LNCaP clone FGC (cell line): Measurements from ENCODE around the gene RPL7A.

Experiments
- DNase-seq: peaks from one replicate; pipeline ENCODE4 v3.0.0-alpha.2; 2011; ENCODE audit warnings: low read depth
- H3K4me3 ChIP-seq: 2 replicates; pipeline ENCODE4 v1.5.1; 2011; ENCODE audit warnings: mild to moderate bottlenecking, low read depth, low read length, control low read depth
- CTCF ChIP-seq: IDR thresholded peaks from 2 replicates; pipeline ENCODE4 v1.5.1; 2012; ENCODE audit warnings: mild to moderate bottlenecking; ENCODE audit not compliant: control insufficient read depth, insufficient read depth; ENCODE audit errors: extremely low read depth

The RPL7A gene

GRCh38 chr9:133397370-133397769 is 49.4 kb downstream of the RPL7A start:
- no peak for DNase-seq

GRCh38 chr9:133397895-133398294 is 49.9 kb downstream of the RPL7A start:
- no peak for TF ChIP-seq CTCF
- DNase-seq = no peak
- H3K4me3 ChIP-seq = no peak overlapping the region

More at GRCh38 chr9:133397370-133397769, 49.4 kb downstream of the RPL7A start:
- no peak for TF ChIP-seq CTCF
- H3K4me3 ChIP-seq = no peak overlapping the region

DNA sequence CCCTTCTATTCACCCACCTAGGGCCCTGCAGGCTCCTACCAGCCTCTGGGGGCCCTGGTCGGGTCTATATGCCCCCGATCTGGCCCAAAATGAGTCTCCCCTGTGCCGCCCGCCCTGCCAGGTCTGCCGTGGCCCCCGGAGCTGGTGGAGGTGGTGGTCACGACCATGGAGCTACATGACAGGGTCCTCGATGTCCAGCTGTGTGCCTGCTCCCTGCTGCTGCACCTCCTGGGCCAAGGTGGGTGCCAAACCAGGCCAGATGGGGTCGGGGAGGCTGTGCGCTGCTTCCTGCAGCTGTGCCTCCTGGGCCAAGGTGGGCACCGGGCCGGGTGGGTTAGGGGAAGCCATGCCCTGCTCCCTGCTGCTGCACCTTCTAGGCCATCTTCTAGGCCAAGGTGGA is 52.3 kb downstream of the RPL7A start:
- no peak for DNase-seq
- no peak for TF ChIP-seq CTCF

More for the DNA sequence above, 52.3 kb downstream of the RPL7A start:
- no peak overlapping the region for H3K4me3 ChIP-seq
